PC-9 (cell line): ENCODE results near the gene COL4A5. TPM values are rescaled to one million over a fixed set of nuclear protein-coding genes. Genes with fewer than 3 reads are reported as not detected.

Experiments used
- BruUV-seq: library from RNA; stranded (reverse); fragments of 400-500 nt; replicated peaks from 2 replicates; lab custom pipeline; 2021; lab: Mats Ljungman, UMichigan
- CTCF ChIA-PET: fragments of 300-600 bp; sonication (Branson Sonifier 250); formaldehyde crosslinking; loops from one replicate; lab custom pipeline; 2022; ENCODE audit warnings: antibody characterized with exemption; lab: Charles Lee
- POLR2A ChIA-PET: fragments of 300-600 bp; sonication (Branson Sonifier 250); formaldehyde crosslinking; loops from one replicate; lab custom pipeline; 2022; ENCODE audit warnings: antibody characterized with exemption; ENCODE audit not compliant: unreplicated experiment; lab: Charles Lee
- DNase-seq, 2 experiments: peaks; one replicate each; pipeline versions ENCODE4 v3.0.0 to v3.0.0-alpha.2; 2015 to 2022; ENCODE audit warnings: mixed read lengths in 1 of 2
- H2AFZ ChIP-seq: fragments of 200-600 bp; sonication (generic); 2 replicates; pipeline ENCODE4 v1.8.1; 2017; ENCODE audit warnings: antibody characterized with exemption
- H3F3A ChIP-seq: fragments of 200-600 bp; sonication (generic); 2 replicates; pipeline ENCODE4 v1.8.1; 2017; ENCODE audit warnings: antibody characterized with exemption, mild to moderate bottlenecking, low read depth; ENCODE audit not compliant: insufficient read depth
- H3K27ac ChIP-seq: fragments of 200-600 bp; sonication (generic); 2 replicates; pipeline ENCODE4 v1.6.1; 2016; ENCODE audit warnings: mixed run types
- H3K27me3 ChIP-seq: fragments of 200-600 bp; sonication (generic); 2 replicates; pipeline ENCODE4 v1.6.1; 2016; ENCODE audit warnings: low read depth, mixed run types; ENCODE audit not compliant: insufficient read depth
- H3K36me3 ChIP-seq: fragments of 200-600 bp; sonication (generic); 2 replicates; pipeline ENCODE4 v1.6.1; 2016; ENCODE audit warnings: low read depth, mixed run types
- H3K4me1 ChIP-seq: fragments of 200-600 bp; sonication (generic); replicated peaks from 2 replicates; pipeline ENCODE4 v1.6.1; 2016; ENCODE audit warnings: mixed run types; ENCODE audit not compliant: insufficient read depth
- H3K4me2 ChIP-seq: fragments of 200-600 bp; sonication (generic); 2 replicates; pipeline ENCODE4 v1.6.1; 2017; ENCODE audit warnings: mixed run types
- H3K4me3 ChIP-seq: fragments of 200-600 bp; sonication (generic); 2 replicates; pipeline ENCODE4 v1.6.1; 2016; ENCODE audit warnings: mixed run types
- H3K79me2 ChIP-seq: fragments of 200-600 bp; sonication (generic); 2 replicates; pipeline ENCODE4 v1.6.1; 2017; ENCODE audit warnings: low read depth, mixed run types
- H3K9me2 ChIP-seq: fragments of 200-600 bp; sonication (generic); 2 replicates; pipeline ENCODE4 v1.8.1; 2017; ENCODE audit warnings: mild to moderate bottlenecking; ENCODE audit not compliant: insufficient read depth
- H3K9me3 ChIP-seq: fragments of 200-600 bp; sonication (generic); 2 replicates; pipeline ENCODE4 v1.8.1; 2016; ENCODE audit warnings: low read depth; ENCODE audit not compliant: insufficient read depth
- H4K20me1 ChIP-seq: fragments of 200-600 bp; sonication (generic); 2 replicates; pipeline ENCODE4 v1.8.1; 2017; ENCODE audit not compliant: insufficient read depth
- EZH2 ChIP-seq: fragments of 200-600 bp; sonication (generic); IDR thresholded peaks from 2 replicates; pipeline ENCODE4 v1.8.0; 2017; ENCODE audit warnings: antibody characterized with exemption, low read depth
- intact Hi-C: fragments of 100-400 bp; cut with micrococcal nuclease; formaldehyde crosslinking; loops from one replicate; pipeline ENCODE4 v1.10.0; 2022; ENCODE audit not compliant: unreplicated experiment
- total RNA-seq: library from RNA; stranded (reverse); gene quantifications from 2 replicates; pipeline ENCODE4 v1.2.3, GENCODE V29; 2021
- TF ChIP-seq, protein P1 (sequence below): fragments of 200-600 bp; sonication (generic); conservative IDR thresholded peaks from 2 replicates; pipeline ENCODE4 v1.6.1; 2017; ENCODE audit warnings: mixed run types, antibody characterized with exemption, mild to moderate bottlenecking, moderate library complexity

Gene COL4A5
- total RNA-seq, 1 experiment from 2014 or later: 82.3 TPM

- Histone ChIP-seq H3K27me3 (no peaks in the 10 kb centered on the region), H3K9me2 (no peaks in the 10 kb centered on the region), H3K27ac (no peak overlapping the region), H3K9me3 (no peaks in the 10 kb centered on the region), H3K36me3 (no peaks in the 10 kb centered on the region), H3F3A (no peaks in the 10 kb centered on the region), H3K79me2 (no peaks in the 10 kb centered on the region), H3K4me3 (no peak overlapping the region), H3K4me2 (no peak overlapping the region), H4K20me1 (no peaks in the 10 kb centered on the region), H2AFZ (no peak overlapping the region), H3K4me1 (no peaks in the 10 kb centered on the region)
- no peak for DNase-seq
- no peak for TF ChIP-seq EZH2
- TF ChIP-seq, protein P1, sequence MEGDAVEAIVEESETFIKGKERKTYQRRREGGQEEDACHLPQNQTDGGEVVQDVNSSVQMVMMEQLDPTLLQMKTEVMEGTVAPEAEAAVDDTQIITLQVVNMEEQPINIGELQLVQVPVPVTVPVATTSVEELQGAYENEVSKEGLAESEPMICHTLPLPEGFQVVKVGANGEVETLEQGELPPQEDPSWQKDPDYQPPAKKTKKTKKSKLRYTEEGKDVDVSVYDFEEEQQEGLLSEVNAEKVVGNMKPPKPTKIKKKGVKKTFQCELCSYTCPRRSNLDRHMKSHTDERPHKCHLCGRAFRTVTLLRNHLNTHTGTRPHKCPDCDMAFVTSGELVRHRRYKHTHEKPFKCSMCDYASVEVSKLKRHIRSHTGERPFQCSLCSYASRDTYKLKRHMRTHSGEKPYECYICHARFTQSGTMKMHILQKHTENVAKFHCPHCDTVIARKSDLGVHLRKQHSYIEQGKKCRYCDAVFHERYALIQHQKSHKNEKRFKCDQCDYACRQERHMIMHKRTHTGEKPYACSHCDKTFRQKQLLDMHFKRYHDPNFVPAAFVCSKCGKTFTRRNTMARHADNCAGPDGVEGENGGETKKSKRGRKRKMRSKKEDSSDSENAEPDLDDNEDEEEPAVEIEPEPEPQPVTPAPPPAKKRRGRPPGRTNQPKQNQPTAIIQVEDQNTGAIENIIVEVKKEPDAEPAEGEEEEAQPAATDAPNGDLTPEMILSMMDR: no peak
- intact Hi-C loops: no loop called here
- ChIA-PET CTCF (no interaction called here), POLR2A (no interaction called here)
- no TSS peak for BruUV-seq
These were observed 225.1 kb downstream of the COL4A5 start for GRCh38 chrX:108664701-108665100.

- intact Hi-C loops: no loop called here
- Histone ChIP-seq H3K4me1 (peaks cover under 1% of the 10 kb centered on the region; the same call in 1 of the 2 replicates), H3K9me3 (no peaks in the 10 kb centered on the region), H3K27ac (no peak overlapping the region), H3K27me3 (no peaks in the 10 kb centered on the region), H4K20me1 (no peaks in the 10 kb centered on the region), H3F3A (no peaks in the 10 kb centered on the region), H3K4me2 (no peak overlapping the region), H2AFZ (no peak overlapping the region), H3K79me2 (no peaks in the 10 kb centered on the region), H3K9me2 (no peaks in the 10 kb centered on the region), H3K4me3 (no peak overlapping the region), H3K36me3 (no peaks in the 10 kb centered on the region)
- TF ChIP-seq EZH2: no peak
- TF ChIP-seq, protein P1: no peak
- no TSS peak for BruUV-seq
- ChIA-PET CTCF (no interaction called here), POLR2A (no interaction called here)
- no peak for DNase-seq
These were observed 226.5 kb downstream of the COL4A5 start for GRCh38 chrX:108666101-108666500.

DNA sequence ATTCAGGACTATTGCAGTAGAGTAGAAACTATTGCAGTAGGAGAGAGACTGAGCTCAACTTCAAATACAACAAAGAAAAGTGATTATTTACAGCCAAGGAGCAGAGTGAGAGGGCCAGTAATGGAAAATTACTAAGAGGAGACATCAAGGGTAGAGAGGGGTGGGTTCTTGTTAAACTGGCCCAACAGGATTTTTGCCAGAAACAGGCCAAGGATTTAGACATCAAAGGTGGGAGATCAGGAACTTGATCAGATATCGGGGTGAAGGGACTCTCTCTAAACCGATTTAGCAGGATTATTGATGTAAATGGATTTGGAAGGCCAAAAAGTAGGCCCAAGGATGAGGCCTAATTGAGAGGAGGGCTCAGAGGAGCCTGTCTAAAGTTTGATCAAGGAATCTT is 231.9 kb downstream of the COL4A5 start:
- Histone ChIP-seq H3K9me2 (0 out of 2 replicates have a peak, but pooled peaks cover 3% of the 10 kb centered on the region), H3K36me3 (no peaks in the 10 kb centered on the region), H3K4me3 (no peak overlapping the region), H3K79me2 (no peaks in the 10 kb centered on the region), H2AFZ (no peak overlapping the region), H3F3A (no peaks in the 10 kb centered on the region), H3K4me2 (no peak overlapping the region), H3K9me3 (no peaks in the 10 kb centered on the region), H4K20me1 (no peaks in the 10 kb centered on the region), H3K27me3 (no peaks in the 10 kb centered on the region), H3K27ac (no peak overlapping the region), H3K4me1 (peaks cover 7% of the 10 kb centered on the region; the same call in 1 of the 2 replicates)
- DNase-seq: no peak
- POLR2A ChIA-PET: no interaction called here
- TF ChIP-seq EZH2: no peak
- TF ChIP-seq, protein P1: no peak
- no TSS peak for BruUV-seq
- intact Hi-C loops: no loop called here
- CTCF ChIA-PET: no interaction called here
